Lung (tissue), 12 donors: ENCODE measurements around the gene PTPRN2. TPM values are rescaled to one million over a fixed set of nuclear protein-coding genes. Genes with fewer than 3 reads are reported as not detected.
"Not testable (repeated sequence)": the region's sequence is repeated elsewhere in the genome, so short reads cannot be mapped to it uniquely, and the experiment has no call there.

Source experiments
- ATAC-seq: fragments of 200-7000 bp; cut with Tn5 transposase; one replicate; pipeline ENCODE4 v1.9.1; 2020; ENCODE audit warnings: moderate number of reproducible peaks; ENCODE audit not compliant: insufficient read depth, low FRiP score
- DNase-seq, 3 donors: peaks; one replicate each; pipeline ENCODE4 v3.0.0-alpha.2; 2013 to 2017
- H3K27ac ChIP-seq, 2 donors: one replicate each; pipeline ENCODE4 v1.5.1; 2013; ENCODE audit warnings: mild to moderate bottlenecking in 2 of 2, moderate library complexity in 2 of 2, control low read depth in 1 of 2, inconsistent platforms in 1 of 2, low read depth in 1 of 2, low read length in 1 of 2
- H3K27me3 ChIP-seq, 3 donors: one replicate each; pipeline ENCODE4 v1.5.1; 2013; ENCODE audit warnings: low read length in 2 of 3; ENCODE audit not compliant: control insufficient read depth in 3 of 3, insufficient read depth in 3 of 3
- H3K36me3 ChIP-seq, 4 donors: one replicate each; pipeline ENCODE4 v1.5.1; 2013; ENCODE audit warnings: low read length in 4 of 4, mild to moderate bottlenecking in 1 of 4, moderate library complexity in 1 of 4; ENCODE audit not compliant: control insufficient read depth in 4 of 4, insufficient read depth in 4 of 4
- H3K4me1 ChIP-seq, 5 donors: one replicate each; pipeline ENCODE4 v1.5.1; 2013; ENCODE audit warnings: low read length in 5 of 5, mild to moderate bottlenecking in 2 of 5, moderate library complexity in 1 of 5; ENCODE audit not compliant: control insufficient read depth in 5 of 5, insufficient read depth in 5 of 5
- H3K4me3 ChIP-seq: one replicate; pipeline ENCODE4 v1.5.1; 2013; ENCODE audit warnings: mild to moderate bottlenecking, control low read depth, moderate library complexity
- H3K9ac ChIP-seq, 2 donors: one replicate each; pipeline ENCODE4 v1.5.1; 2013; ENCODE audit warnings: low read length in 2 of 2, control low read depth in 1 of 2; ENCODE audit not compliant: insufficient read depth in 1 of 2
- H3K9me3 ChIP-seq, 4 donors: one replicate each; pipeline ENCODE4 v1.5.1; 2013; ENCODE audit warnings: low read length in 3 of 4, mild to moderate bottlenecking in 1 of 4, moderate library complexity in 1 of 4; ENCODE audit not compliant: control insufficient read depth in 4 of 4, insufficient read depth in 3 of 4
- WGBS, 2 donors: extraction: QIAGEN DNeasy Blood & Tissue Kit; methylation state at CpG; one replicate each; pipeline ENCODE4 v1.1.7; 2013; 5-methylcytosine and 5-hydroxymethylcytosine counted together
- polyA plus RNA-seq, 2 donors: library from polyadenylated mRNA; stranded (reverse); fragments of 200-250 nt; gene quantifications; one replicate each; pipeline ENCODE4 v1.2.1, GENCODE V29; 2013
- total RNA-seq, 2 donors: library from RNA; depleted of rRNA in 1 of 2; stranded (reverse); fragments of >200 nt in 1 of 2; gene quantifications; one replicate each; pipeline ENCODE4 v1.2.1, GENCODE V29; 2014 to 2021
- TF ChIP-seq, protein P1 (sequence below): IDR thresholded peaks from 2 replicates; pipeline ENCODE4 v1.5.1; 2012; ENCODE audit warnings: mild to moderate bottlenecking; ENCODE audit errors: control extremely low read depth, extremely low read depth
- donor health status: control.
- donor health status: control.
- donor health status: Bipolar disorder and iron deficiency.
- donor health status: healthy.
- donor health status: DM: yes; HTN: yes; CAD: no.

The PTPRN2 gene
- total and polyA plus RNA-seq, 4 donors: 2.1 to 7.4 (median 4.4) TPM

DNA sequence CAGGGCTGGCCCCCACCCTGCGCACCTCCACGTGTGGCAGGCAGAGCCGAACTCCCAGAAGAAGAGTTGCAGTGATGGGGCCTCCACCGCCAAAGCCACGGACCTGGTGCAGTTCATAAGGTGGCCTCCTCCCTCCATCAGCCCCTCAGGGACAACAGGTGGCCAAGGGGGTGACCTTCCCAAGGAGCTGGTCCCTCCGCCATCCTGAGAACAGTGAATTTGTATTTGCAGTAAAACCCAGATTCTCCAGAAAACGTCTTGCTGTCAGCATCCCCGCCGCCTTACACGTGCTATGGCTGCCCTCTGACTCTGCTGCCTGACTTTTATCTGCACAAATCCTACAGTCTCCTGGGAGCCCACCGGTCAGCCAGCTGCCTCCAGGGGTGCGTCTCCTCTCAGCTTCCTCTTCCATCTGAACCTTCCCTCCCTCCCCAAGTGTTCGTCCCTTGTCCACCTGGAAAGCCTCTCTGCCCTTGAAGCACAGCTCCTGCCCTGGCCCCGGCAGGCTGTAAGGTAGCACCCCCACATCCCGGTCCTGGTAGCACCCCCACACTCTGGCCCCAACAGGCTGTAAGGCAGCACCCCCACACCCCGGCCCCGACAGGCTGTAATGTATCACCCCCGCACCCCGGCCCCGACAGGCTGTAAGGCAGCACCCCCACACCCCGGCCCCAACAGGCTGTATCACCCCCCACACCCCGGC lies 311.8 kb downstream of the PTPRN2 start:
- no peak for ATAC-seq
- 85 to 91% methylated on average over 14 to 15 of the region's 22 CpGs for WGBS, 2 donors

DNA sequence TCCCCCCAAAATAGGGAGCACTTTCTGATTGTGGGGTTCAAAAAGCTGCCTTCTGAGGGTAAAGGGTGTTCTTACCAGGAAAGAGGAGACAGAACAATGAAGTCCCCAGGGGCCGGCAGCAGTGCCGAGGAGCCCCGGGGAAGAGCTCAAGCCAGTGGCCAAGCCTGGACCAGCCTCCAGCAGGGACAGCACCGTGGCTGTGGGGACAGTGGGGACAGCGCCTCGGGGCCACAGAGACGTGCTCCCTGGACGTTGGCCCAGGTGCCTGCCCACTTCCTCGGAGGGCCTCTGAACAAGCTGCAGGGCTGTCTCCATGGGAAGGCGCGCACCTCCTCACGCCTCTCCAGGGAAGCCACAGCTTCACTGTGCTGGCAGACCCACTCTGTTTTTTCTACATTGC lies 312.6 kb downstream of the PTPRN2 start:
- no peaks in the 10 kb centered on the region for H3K4me1 ChIP-seq
- no peaks in the 10 kb centered on the region for H3K27me3 ChIP-seq
- H3K36me3 ChIP-seq: no peaks in the 10 kb centered on the region
- H3K27ac ChIP-seq: no peak overlapping the region
- peaks cover 0 to 5% (median 0%) of the 10 kb centered on the region in 4 donors for H3K9me3 ChIP-seq
- DNase-seq: peak in 1 of 3 donors; percentile 2
- TF ChIP-seq, protein P1, sequence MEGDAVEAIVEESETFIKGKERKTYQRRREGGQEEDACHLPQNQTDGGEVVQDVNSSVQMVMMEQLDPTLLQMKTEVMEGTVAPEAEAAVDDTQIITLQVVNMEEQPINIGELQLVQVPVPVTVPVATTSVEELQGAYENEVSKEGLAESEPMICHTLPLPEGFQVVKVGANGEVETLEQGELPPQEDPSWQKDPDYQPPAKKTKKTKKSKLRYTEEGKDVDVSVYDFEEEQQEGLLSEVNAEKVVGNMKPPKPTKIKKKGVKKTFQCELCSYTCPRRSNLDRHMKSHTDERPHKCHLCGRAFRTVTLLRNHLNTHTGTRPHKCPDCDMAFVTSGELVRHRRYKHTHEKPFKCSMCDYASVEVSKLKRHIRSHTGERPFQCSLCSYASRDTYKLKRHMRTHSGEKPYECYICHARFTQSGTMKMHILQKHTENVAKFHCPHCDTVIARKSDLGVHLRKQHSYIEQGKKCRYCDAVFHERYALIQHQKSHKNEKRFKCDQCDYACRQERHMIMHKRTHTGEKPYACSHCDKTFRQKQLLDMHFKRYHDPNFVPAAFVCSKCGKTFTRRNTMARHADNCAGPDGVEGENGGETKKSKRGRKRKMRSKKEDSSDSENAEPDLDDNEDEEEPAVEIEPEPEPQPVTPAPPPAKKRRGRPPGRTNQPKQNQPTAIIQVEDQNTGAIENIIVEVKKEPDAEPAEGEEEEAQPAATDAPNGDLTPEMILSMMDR: no peak
- no peak overlapping the region for H3K9ac ChIP-seq
- 72 to 85% methylated on average over 12 of the region's 12 CpGs for WGBS, 2 donors
- H3K4me3 ChIP-seq: no peak overlapping the region
- ATAC-seq: no peak

More for the DNA sequence above, 311.8 kb downstream of the PTPRN2 start:
- no peak overlapping the region for H3K4me3 ChIP-seq
- H3K9me3 ChIP-seq: peaks cover 0 to 5% (median 0%) of the 10 kb centered on the region in 4 donors
- no peaks in the 10 kb centered on the region for H3K36me3 ChIP-seq
- H3K4me1 ChIP-seq: no peaks in the 10 kb centered on the region
- no peak overlapping the region for H3K9ac ChIP-seq
- DNase-seq: peak in 1 of 3 donors; percentile 6
- TF ChIP-seq, protein P1: no peak
- no peaks in the 10 kb centered on the region for H3K27me3 ChIP-seq
- no peak overlapping the region for H3K27ac ChIP-seq

DNA sequence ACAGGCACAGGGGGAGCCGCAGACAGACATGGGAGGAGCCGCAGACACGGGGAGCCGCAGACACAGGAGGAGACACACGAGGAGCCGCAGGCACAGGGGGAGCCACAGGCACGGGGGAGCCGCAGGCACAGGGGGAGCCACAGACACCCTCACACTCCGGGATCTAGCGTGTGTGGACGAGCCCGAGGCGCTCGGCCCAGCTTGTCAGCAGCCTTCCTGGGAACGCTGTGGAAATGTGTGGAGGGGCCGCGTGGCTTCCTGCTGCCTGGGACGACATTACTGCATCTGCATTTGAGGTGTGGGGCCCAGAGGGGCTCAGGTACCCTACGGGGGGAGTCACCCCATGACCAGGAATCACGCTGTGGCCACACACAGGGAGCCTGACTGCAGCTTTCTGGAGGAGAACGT lies 313.2 kb downstream of the PTPRN2 start:
- Histone ChIP-seq H3K27ac (no peak overlapping the region), H3K9ac (no peak overlapping the region), H3K4me3 (no peak overlapping the region), H3K9me3 (peaks cover 0 to 5% (median 0%) of the 10 kb centered on the region in 4 donors), H3K4me1 (no peaks in the 10 kb centered on the region), H3K36me3 (no peaks in the 10 kb centered on the region), H3K27me3 (no peaks in the 10 kb centered on the region)
- WGBS, 2 donors: 85 to 91% methylated on average over 21 of the region's 21 CpGs
- peak in 1 of 3 donors; percentile 4 for DNase-seq
- ATAC-seq: no peak
- TF ChIP-seq, protein P1: no peak

DNA sequence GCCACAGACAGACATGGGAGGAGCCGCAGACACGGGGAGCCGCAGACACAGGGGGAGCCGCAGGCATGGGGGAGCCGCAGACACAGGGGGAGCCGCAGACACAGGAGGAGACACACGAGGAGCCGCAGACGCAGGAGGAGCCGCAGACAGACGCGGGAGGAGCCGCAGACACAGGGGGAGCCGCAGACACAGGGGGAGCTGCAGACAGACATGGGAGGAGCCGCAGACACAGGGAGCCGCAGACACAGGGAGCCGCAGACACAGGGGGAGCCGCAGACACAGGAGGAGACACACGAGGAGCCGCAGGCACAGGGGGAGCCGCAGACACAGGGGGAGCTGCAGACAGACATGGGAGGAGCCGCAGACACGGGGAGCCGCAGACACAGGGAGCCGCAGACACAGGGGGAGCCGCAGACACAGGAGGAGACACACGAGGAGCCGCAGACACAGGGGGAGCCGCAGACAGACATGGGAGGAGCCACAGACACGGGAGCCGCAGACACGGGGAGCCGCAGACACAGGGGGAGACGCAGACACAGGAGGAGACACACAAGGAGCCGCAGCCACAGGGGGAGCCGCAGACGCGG lies 313.8 kb downstream of the PTPRN2 start:
- not testable (repeated sequence) for H3K9me3 ChIP-seq, ATAC-seq
- WGBS, 2 donors: 93 to 96% methylated on average over 38 of the region's 38 CpGs

More for the DNA sequence above, 313.8 kb downstream of the PTPRN2 start:
- not testable (repeated sequence) for H3K27me3 ChIP-seq, DNase-seq, H3K4me3 ChIP-seq, H3K4me1 ChIP-seq, H3K9ac ChIP-seq, H3K36me3 ChIP-seq, H3K27ac ChIP-seq
